Type B pancreatic cell (in vitro differentiated cells): Measurements from ENCODE around the gene AFAP1. TPM values are rescaled to one million over a fixed set of nuclear protein-coding genes. Genes with fewer than 3 reads are reported as not detected.

Source experiments
- DNase-seq: peaks from one replicate; pipeline ENCODE4 v3.0.0; 2021; ENCODE audit warnings: mixed read lengths; ENCODE audit not compliant: unreplicated experiment; ENCODE audit errors: extremely low spot score
- H3K27ac Mint-ChIP-seq: 2 replicates; pipeline ENCODE4 v1.8.0; 2021; ENCODE audit warnings: mild to moderate bottlenecking, mixed read lengths
- H3K27me3 Mint-ChIP-seq: 2 replicates; pipeline ENCODE4 v1.8.0; 2021; ENCODE audit warnings: mixed read lengths
- H3K36me3 Mint-ChIP-seq: 2 replicates; pipeline ENCODE4 v1.8.0; 2021; ENCODE audit warnings: mixed read lengths
- H3K4me1 Mint-ChIP-seq: one replicate; pipeline ENCODE4 v1.8.0; 2021; ENCODE audit warnings: mixed read lengths; ENCODE audit not compliant: unreplicated experiment
- H3K4me3 Mint-ChIP-seq: 2 replicates; pipeline ENCODE4 v1.8.0; 2021; ENCODE audit warnings: mild to moderate bottlenecking, mixed read lengths
- H3K9me3 Mint-ChIP-seq: 2 replicates; pipeline ENCODE4 v1.8.0; 2021; ENCODE audit warnings: mixed read lengths
- CTCF ChIP-seq: fragments of 200-600 bp; sonication (generic); conservative IDR thresholded peaks from 2 replicates; pipeline ENCODE4 v1.5.0; 2021; ENCODE audit warnings: antibody characterized with exemption, mild to moderate bottlenecking
- total RNA-seq: library from RNA; stranded (reverse); gene quantifications from 2 replicates; pipeline ENCODE4 v1.2.1, GENCODE V29; 2021; ENCODE audit warnings: low replicate concordance

The AFAP1 gene
- total RNA-seq, 1 donor from 2014 or later = 36.6 TPM

GRCh38 chr4:7708981-7709380 lies 230.7 kb downstream of the AFAP1 start:
- no peaks in the 10 kb centered on the region for H3K36me3 Mint-ChIP-seq
- no peak for TF ChIP-seq CTCF
- H3K27ac Mint-ChIP-seq = no peak overlapping the region
- DNase-seq = no peak
- no peaks in the 10 kb centered on the region for H3K9me3 Mint-ChIP-seq
- H3K4me3 Mint-ChIP-seq = no peak overlapping the region
- H3K4me1 Mint-ChIP-seq = peaks cover 12% of the 10 kb centered on the region
- H3K27me3 Mint-ChIP-seq = no peaks in the 10 kb centered on the region

Other genes starting within 250 kb of the AFAP1 start
- 2.6 and 3.4 TPM in 2 replicates for gene ABLIM2, start 219.0 kb upstream of the AFAP1 start, total RNA-seq